ENCODE data around the gene COL18A1.

COL18A1 gene

DNA sequence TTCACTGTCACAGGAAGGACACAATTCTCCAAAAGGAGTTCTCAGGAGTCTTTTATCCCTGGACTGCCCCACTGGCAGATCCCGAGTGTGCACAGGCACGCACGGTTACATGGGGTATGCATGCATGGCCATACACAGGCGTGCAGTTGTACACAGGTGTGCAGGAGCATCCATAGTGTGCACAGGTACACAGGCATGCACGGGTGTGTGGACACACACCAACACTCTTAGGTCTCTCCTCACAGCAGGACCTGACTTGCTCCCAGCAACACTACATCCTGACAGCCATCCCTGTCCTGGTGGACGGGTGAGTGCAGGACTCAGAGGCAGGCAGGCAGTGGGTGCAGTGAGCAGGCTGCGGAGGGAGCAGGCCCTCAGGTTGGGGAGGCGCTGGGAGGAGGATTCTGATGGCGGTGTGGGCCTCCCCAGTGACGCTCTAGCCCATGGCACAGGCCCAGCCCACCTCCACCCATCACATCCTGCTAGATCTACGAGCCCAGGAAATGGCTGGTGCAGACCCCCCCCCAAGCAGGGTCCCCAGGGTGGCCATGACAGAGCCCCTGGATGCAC is 108.9 kb downstream of the COL18A1 start (continued):
- TF ChIP-seq, protein P1, sequence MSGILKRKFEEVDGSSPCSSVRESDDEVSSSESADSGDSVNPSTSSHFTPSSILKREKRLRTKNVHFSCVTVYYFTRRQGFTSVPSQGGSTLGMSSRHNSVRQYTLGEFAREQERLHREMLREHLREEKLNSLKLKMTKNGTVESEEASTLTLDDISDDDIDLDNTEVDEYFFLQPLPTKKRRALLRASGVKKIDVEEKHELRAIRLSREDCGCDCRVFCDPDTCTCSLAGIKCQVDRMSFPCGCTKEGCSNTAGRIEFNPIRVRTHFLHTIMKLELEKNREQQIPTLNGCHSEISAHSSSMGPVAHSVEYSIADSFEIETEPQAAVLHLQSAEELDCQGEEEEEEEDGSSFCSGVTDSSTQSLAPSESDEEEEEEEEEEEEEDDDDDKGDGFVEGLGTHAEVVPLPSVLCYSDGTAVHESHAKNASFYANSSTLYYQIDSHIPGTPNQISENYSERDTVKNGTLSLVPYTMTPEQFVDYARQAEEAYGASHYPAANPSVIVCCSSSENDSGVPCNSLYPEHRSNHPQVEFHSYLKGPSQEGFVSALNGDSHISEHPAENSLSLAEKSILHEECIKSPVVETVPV (CRISPR knock-in tag; IDR thresholded peaks at IDR 0.05): no peak
- TF ChIP-seq CSDC2 (CRISPR knock-in tag; IDR thresholded peaks at IDR 0.05): no peak
- TF ChIP-seq BACH2 (CRISPR knock-in tag; IDR thresholded peaks at IDR 0.05; ENCODE audit: borderline replicate concordance): no peak
- no peak for TF ChIP-seq ARNTL (CRISPR knock-in tag; IDR thresholded peaks at IDR 0.05; ENCODE audit: borderline replicate concordance, low read depth)
- TF ChIP-seq OSR1 (CRISPR knock-in tag; IDR thresholded peaks at IDR 0.05): no peak
- TF ChIP-seq TOX (CRISPR knock-in tag; IDR thresholded peaks at IDR 0.05; ENCODE audit: borderline replicate concordance): no peak
- TF ChIP-seq, protein P2, sequence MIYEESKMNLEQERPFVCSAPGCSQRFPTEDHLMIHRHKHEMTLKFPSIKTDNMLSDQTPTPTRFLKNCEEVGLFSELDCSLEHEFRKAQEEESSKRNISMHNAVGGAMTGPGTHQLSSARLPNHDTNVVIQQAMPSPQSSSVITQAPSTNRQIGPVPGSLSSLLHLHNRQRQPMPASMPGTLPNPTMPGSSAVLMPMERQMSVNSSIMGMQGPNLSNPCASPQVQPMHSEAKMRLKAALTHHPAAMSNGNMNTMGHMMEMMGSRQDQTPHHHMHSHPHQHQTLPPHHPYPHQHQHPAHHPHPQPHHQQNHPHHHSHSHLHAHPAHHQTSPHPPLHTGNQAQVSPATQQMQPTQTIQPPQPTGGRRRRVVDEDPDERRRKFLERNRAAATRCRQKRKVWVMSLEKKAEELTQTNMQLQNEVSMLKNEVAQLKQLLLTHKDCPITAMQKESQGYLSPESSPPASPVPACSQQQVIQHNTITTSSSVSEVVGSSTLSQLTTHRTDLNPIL (CRISPR knock-in tag; IDR thresholded peaks at IDR 0.05; ENCODE audit: low read depth): no peak

DNA sequence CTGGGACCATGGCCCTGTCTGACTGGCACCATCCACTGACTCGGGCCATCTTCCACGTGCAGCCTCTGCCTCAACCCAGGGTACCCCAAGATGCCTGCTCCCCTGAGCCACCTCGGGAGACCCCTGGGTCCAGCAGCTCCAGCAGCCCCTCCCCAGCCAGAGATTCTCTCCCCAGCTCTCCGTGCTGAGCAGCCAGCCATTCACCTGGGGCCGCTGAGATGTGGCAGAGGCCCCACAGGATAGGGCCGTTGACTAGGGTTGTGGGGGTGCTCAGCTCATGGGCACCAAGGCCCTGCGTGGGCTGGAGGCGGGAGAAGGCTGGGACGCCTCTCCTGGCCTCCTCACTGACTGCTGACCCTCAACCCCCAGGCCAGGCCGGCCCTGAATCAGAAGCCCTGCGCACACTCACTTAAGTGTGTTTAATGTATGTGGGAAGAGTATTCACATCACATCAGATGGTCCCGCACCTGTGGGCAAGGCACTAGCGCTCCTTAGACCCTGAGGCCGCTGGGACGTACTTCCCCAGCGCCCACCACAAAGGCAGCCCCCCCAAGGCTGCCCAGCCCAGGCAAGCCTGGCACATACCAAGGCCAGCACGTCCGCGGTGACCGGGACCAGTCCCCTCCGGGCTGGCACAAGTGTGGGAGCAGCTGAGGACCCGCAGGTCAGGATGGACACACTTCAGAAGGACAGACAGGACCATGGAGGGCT is 109.5 kb downstream of the COL18A1 start:
- ATAC-seq: no peak; the same call in 2 of the 3 replicates
- TF ChIP-seq PPARA (CRISPR knock-in tag; IDR thresholded peaks at IDR 0.05; ENCODE audit: borderline replicate concordance): no peak

DNA sequence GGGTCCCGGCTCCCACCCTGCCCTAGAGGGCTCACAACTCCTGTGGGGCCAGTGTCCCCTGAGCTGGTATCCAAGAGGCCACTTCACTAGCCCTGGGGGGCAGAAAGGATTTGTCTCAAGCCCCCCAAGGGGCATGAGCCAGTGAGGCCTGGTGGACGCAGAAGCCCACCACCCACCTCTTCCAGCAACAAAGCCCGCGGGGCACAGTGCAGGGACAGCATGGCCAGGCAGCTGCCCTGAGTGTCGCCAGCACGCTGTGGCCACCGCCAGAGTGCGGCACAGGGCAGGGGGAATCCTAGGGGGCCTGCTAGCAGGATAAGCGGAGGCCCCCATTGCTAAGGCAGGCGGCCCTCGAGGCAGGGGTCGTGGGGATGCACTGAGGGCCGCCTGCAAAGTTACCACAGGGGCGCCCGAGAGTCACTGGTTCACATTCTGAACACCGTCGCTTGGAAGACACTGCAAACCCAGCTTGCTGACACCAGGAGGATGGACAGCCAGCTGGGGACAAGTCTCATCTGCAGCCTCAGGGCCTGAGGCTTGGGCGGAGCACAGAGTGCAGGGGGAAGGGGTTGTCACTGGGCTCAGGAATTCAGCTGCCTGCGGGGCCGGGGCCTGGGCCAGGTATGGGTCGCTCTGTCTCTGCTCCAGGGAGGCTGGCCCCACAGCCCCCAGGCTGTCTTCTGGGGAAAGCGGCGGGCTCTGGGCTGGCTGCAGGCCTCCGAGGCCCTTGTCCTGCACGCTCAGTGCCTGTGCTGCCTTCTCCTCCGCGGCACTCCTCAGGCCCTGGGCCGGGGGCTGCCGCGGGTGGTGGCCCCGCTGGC is 110.5 kb downstream of the COL18A1 start:
- no peak; the same call in 2 of the 3 replicates for ATAC-seq
- no peak for TF ChIP-seq OSR1 (CRISPR knock-in tag; IDR thresholded peaks at IDR 0.05)
- TF ChIP-seq ZNF70 (CRISPR knock-in tag; IDR thresholded peaks at IDR 0.05): no peak
- TF ChIP-seq TOX (CRISPR knock-in tag; IDR thresholded peaks at IDR 0.05; ENCODE audit: borderline replicate concordance): no peak
- TF ChIP-seq, protein P3, sequence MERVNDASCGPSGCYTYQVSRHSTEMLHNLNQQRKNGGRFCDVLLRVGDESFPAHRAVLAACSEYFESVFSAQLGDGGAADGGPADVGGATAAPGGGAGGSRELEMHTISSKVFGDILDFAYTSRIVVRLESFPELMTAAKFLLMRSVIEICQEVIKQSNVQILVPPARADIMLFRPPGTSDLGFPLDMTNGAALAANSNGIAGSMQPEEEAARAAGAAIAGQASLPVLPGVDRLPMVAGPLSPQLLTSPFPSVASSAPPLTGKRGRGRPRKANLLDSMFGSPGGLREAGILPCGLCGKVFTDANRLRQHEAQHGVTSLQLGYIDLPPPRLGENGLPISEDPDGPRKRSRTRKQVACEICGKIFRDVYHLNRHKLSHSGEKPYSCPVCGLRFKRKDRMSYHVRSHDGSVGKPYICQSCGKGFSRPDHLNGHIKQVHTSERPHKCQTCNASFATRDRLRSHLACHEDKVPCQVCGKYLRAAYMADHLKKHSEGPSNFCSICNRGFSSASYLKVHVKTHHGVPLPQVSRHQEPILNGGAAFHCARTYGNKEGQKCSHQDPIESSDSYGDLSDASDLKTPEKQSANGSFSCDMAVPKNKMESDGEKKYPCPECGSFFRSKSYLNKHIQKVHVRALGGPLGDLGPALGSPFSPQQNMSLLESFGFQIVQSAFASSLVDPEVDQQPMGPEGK (CRISPR knock-in tag; IDR thresholded peaks at IDR 0.05; ENCODE audit: borderline replicate concordance): no peak
- no peak for TF ChIP-seq PPARA (CRISPR knock-in tag; IDR thresholded peaks at IDR 0.05; ENCODE audit: borderline replicate concordance)
- TF ChIP-seq, protein P2 (CRISPR knock-in tag; IDR thresholded peaks at IDR 0.05; ENCODE audit: low read depth): no peak
- no peak for TF ChIP-seq RARB (CRISPR knock-in tag; IDR thresholded peaks at IDR 0.05)
- TF ChIP-seq, protein P1 (CRISPR knock-in tag; IDR thresholded peaks at IDR 0.05): no peak
- TF ChIP-seq ZFP30 (CRISPR knock-in tag; IDR thresholded peaks at IDR 0.05): no peak
- TF ChIP-seq BACH2 (CRISPR knock-in tag; IDR thresholded peaks at IDR 0.05; ENCODE audit: borderline replicate concordance): no peak
- no peak for TF ChIP-seq CSDC2 (CRISPR knock-in tag; IDR thresholded peaks at IDR 0.05)
- no peak for TF ChIP-seq GLIS3 (CRISPR knock-in tag; IDR thresholded peaks at IDR 0.05)
- TF ChIP-seq ARNTL (CRISPR knock-in tag; IDR thresholded peaks at IDR 0.05; ENCODE audit: borderline replicate concordance, low read depth): no peak
- TF ChIP-seq, protein P4, sequence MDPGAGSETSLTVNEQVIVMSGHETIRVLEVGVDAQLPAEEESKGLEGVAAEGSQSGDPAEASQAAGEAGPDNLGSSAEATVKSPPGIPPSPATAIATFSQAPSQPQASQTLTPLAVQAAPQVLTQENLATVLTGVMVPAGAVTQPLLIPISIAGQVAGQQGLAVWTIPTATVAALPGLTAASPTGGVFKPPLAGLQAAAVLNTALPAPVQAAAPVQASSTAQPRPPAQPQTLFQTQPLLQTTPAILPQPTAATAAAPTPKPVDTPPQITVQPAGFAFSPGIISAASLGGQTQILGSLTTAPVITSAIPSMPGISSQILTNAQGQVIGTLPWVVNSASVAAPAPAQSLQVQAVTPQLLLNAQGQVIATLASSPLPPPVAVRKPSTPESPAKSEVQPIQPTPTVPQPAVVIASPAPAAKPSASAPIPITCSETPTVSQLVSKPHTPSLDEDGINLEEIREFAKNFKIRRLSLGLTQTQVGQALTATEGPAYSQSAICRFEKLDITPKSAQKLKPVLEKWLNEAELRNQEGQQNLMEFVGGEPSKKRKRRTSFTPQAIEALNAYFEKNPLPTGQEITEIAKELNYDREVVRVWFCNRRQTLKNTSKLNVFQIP (CRISPR knock-in tag; IDR thresholded peaks at IDR 0.05; ENCODE audit: borderline replicate concordance, low read depth): no peak
- no peak for TF ChIP-seq SNAI2 (CRISPR knock-in tag; IDR thresholded peaks at IDR 0.05)
- TF ChIP-seq ZFP3 (CRISPR knock-in tag; IDR thresholded peaks at IDR 0.05): no peak
- TF ChIP-seq ISL1 (CRISPR knock-in tag; IDR thresholded peaks at IDR 0.05): no peak
- TF ChIP-seq ESRRG (CRISPR knock-in tag; IDR thresholded peaks at IDR 0.05): no peak
